ENCODE data around the gene FARP1.

The FARP1 gene

GRCh38 chr13:98372876-98373275 lies 230.0 kb downstream of the FARP1 start:
- H3K9me3 ChIP-seq (ENCODE audit: insufficient read depth, low read length), result no peaks in the 10 kb centered on the region
- no peak overlapping the region for H3K4me3 ChIP-seq (ENCODE audit: insufficient read depth, low read length, poor library complexity, severe bottlenecking)
- H2AFZ ChIP-seq (ENCODE audit: low read depth, low read length, severe bottlenecking), result no peak overlapping the region
- H3K27ac ChIP-seq (ENCODE audit: low read depth, low read length), result no peak overlapping the region
- H3K36me3 ChIP-seq (ENCODE audit: low read length), result no peaks in the 10 kb centered on the region
- H4K20me1 ChIP-seq (ENCODE audit: low read depth, low read length), result no peaks in the 10 kb centered on the region
- no peak for TF ChIP-seq CTCF (IDR thresholded peaks at IDR 0.05; ENCODE audit: insufficient read depth, low read length, poor library complexity, severe bottlenecking)
- TF ChIP-seq EZH2phosphoT487 (conservative IDR thresholded peaks at IDR 0.05; ENCODE audit: low read length), result no peak
- H3K9me2 ChIP-seq (replicated peaks; ENCODE audit: insufficient read depth, low read length), result no peaks in the 10 kb centered on the region
- H3K4me2 ChIP-seq (ENCODE audit: low read depth, low read length, poor library complexity, severe bottlenecking), result no peak overlapping the region
- no peaks in the 10 kb centered on the region for H3K27me3 ChIP-seq (ENCODE audit: low read length)
- H3K9ac ChIP-seq (ENCODE audit: low read length), result no peak overlapping the region
- no peaks in the 10 kb centered on the region for H3F3A ChIP-seq (ENCODE audit: insufficient read depth)
- no peaks in the 10 kb centered on the region for H3K79me2 ChIP-seq (ENCODE audit: insufficient read depth, low read length)

- H3F3A ChIP-seq (ENCODE audit: insufficient read depth), result no peaks in the 10 kb centered on the region
- H3K9ac ChIP-seq (ENCODE audit: low read length), result no peak overlapping the region
- H3K79me2 ChIP-seq (ENCODE audit: insufficient read depth, low read length), result no peaks in the 10 kb centered on the region
- no peaks in the 10 kb centered on the region for H3K36me3 ChIP-seq (ENCODE audit: low read length)
- no peaks in the 10 kb centered on the region for H3K9me3 ChIP-seq (ENCODE audit: insufficient read depth, low read length)
- no peak overlapping the region for H3K4me2 ChIP-seq (ENCODE audit: low read depth, low read length, poor library complexity, severe bottlenecking)
- no peak overlapping the region for H3K4me3 ChIP-seq (ENCODE audit: insufficient read depth, low read length, poor library complexity, severe bottlenecking)
- H3K9me2 ChIP-seq (replicated peaks; ENCODE audit: insufficient read depth, low read length), result no peaks in the 10 kb centered on the region
- TF ChIP-seq EZH2phosphoT487 (conservative IDR thresholded peaks at IDR 0.05; ENCODE audit: low read length) (no peak), CTCF (IDR thresholded peaks at IDR 0.05; ENCODE audit: insufficient read depth, low read length, poor library complexity, severe bottlenecking) (no peak)
- H3K27me3 ChIP-seq (ENCODE audit: low read length), result no peaks in the 10 kb centered on the region
- no peak overlapping the region for H2AFZ ChIP-seq (ENCODE audit: low read depth, low read length, severe bottlenecking)
- H4K20me1 ChIP-seq (ENCODE audit: low read depth, low read length), result no peaks in the 10 kb centered on the region
- H3K27ac ChIP-seq (ENCODE audit: low read depth, low read length), result no peak overlapping the region
Measured at GRCh38 chr13:98374750-98375149, 231.9 kb downstream of the FARP1 start.

GRCh38 chr13:98377635-98378378 lies 234.9 kb downstream of the FARP1 start:
- H2AFZ ChIP-seq (ENCODE audit: low read depth, low read length, severe bottlenecking), result no peak overlapping the region
- no peaks in the 10 kb centered on the region for H3K36me3 ChIP-seq (ENCODE audit: low read length)
- H4K20me1 ChIP-seq (ENCODE audit: low read depth, low read length), result no peaks in the 10 kb centered on the region
- no peaks in the 10 kb centered on the region for H3K9me2 ChIP-seq (replicated peaks; ENCODE audit: insufficient read depth, low read length)
- no peak overlapping the region for H3K4me2 ChIP-seq (ENCODE audit: low read depth, low read length, poor library complexity, severe bottlenecking)
- H3K27ac ChIP-seq (ENCODE audit: low read depth, low read length), result no peak overlapping the region
- no peaks in the 10 kb centered on the region for H3K9me3 ChIP-seq (ENCODE audit: insufficient read depth, low read length)
- no peak overlapping the region for H3K4me3 ChIP-seq (ENCODE audit: insufficient read depth, low read length, poor library complexity, severe bottlenecking)
- no peak overlapping the region for H3K9ac ChIP-seq (ENCODE audit: low read length)
- no peaks in the 10 kb centered on the region for H3K79me2 ChIP-seq (ENCODE audit: insufficient read depth, low read length)
- no peaks in the 10 kb centered on the region for H3F3A ChIP-seq (ENCODE audit: insufficient read depth)
- H3K27me3 ChIP-seq (ENCODE audit: low read length), result no peaks in the 10 kb centered on the region
- TF ChIP-seq EZH2phosphoT487 (conservative IDR thresholded peaks at IDR 0.05; ENCODE audit: low read length) (no peak), CTCF (IDR thresholded peaks at IDR 0.05; ENCODE audit: insufficient read depth, low read length, poor library complexity, severe bottlenecking) (no peak)

Data from SU-DHL-6 (cell line).